NCI-H524 treated with DMSO at 0.1 percent for 48 hours (cell line): ENCODE results near the gene ZER1.
"Not testable (repeated sequence)": the region's sequence is repeated elsewhere in the genome, so short reads cannot be mapped to it uniquely, and the experiment has no call there.

ENCODE experiments used
- DNase-seq: peaks from one replicate; lab custom pipeline; 2025; lab: John Stamatoyannopoulos, UW

Gene ZER1

GRCh38 chr9:128787659-128788058 is 15.9 kb upstream of the ZER1 start:
- no peak for DNase-seq

DNA sequence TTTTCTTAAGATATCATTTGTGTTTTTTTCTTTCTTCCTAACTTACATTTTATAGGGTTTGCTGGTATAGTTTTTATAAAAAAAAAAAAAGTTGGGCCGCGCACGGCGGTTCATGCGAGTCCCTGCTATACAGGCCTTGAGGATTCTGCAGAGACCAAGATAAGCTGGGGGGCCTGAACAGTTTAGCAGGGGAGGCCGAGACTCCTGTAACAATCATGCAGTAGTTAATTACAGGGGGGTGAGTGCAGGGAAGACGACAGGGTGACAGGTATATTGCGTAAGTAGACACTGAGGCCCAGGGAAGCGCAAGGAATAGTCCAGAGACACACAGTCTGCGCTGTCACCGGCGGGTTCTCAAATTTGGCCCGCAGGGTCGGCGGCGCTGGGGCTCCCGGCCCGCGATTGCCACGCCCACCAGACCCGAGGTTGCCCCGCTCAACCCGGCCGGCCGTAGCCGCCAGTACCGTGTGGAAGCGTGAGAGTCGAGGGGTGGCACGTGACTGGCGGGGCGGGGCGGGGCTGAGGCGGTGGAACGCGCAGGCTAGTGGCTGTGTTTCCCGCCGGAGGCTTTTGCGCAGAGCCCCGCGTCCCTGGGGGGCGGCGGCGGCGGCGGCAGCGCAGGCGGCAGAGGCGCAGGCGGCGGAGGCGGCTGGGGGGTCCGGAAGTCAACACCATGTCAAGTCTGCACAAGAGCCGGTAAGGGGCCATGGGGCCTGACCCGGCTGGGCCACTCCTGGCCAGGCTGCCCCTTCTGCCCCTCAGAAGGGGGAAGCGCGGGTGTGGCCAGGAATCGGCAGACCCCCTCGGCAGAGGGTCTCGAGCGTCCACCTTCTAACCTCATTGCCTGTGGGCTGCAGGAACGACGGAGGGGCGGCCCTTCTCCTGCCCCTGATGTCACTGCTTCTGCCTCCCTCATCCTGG is 15.2 kb upstream of the ZER1 start, which contains the start of gene TBC1D13:
Gene TBC1D13 (plus strand): TSS at position 573 of the 921 bp plus-strand sequence. CDS start 101 bp downstream, at position 674.
- peak; percentile 49 for DNase-seq

DNA sequence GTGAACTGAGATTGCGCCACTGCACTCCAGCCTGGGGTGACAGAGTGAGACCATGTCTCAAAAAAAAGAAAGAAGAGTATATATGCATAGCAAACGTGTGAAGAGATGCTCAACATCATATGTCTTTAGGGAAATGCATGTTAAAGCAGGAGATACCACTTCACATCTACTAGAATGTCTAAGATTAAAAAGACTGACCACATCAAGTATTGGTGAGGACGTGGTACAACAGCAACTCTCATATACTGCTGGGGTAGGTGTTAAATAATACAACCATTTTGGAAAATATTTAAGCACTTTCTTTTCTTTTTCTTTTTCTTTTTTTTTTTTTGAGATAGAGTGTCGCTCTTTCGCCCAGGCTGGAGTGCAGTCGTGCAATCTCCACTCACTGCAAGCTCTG is 13.7 kb upstream of the ZER1 start:
- no peak for DNase-seq

DNA sequence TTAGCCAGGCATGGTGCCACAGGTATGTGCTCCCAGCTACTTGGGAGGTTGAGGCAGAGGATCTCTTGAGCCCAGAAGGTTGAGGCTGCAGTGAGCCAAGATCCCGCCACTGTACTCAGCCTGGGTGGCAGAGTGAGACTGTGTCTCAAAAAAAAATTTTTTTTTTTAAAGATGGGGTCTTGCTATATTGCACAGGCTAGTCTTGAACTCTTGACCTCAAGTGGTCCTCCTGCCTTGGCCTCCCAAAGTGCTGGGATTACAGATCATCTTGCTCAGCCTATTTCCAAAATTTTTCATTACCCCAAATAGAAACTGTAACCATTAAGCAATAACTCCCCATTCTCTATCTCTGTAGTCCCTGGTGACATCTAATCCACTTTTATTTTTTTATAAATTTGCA is 10.9 kb upstream of the ZER1 start:
- DNase-seq: no peak

DNA sequence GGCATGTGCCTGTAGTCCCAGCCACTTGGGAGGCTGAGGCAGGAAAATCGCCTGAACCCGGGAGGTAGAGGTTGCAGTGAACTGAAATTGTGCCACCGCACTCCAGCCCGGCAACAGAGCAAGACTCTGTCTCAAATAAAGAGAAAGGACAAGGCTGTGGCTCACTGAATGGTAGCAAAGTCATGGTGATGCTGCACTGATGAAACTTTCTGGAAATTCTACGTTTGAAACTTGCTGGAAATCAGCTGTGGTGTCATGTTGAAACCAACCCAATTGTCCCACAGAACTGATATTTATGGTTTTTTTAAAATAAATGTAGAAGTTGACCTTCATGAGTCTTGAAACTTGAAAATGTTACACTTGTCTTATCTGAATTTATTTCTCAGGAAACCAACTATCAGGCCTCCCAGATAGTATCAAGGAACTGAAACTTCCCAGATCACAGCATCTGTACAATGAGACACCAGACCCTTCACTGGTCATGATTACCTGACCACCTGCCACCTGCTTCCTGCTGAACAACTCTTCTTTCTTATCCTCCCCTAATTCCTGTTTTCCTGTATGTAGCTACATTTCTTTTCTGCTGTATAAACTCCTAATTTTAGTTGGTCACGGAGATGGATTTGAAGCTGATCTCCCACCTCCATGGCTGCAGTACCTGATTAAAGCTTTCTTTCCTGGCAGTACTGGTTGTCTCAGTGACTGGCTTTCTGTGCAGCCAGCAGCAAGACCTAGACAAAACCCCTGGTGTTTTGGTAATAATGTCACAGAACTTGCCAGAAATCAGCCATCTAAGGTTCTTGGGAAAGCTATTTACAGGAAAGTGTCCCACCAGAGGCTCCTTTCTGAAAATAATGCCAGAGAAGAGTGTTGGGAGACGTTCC is 9.7 kb upstream of the ZER1 start:
- no peak for DNase-seq

DNA sequence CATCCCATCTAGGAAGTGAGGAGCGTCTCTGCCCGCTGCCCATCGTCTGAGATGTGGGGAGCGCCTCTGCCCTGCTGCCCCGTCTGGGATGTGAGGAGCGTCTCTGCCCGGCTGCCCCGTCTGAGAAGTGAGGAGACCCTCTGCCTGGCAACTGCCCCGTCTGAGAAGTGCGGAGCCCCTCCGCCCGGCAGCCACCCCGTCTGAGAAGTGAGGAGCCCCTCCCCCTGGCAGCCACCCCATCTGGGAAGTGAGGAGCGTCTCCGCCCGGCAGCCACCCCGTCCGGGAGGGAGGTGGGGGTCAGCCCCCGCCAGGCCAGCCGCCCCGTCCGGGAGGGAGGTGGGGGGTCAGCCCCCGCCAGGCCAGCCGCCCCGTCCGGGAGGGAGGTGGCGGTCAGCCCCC is 8.4 kb upstream of the ZER1 start:
- DNase-seq: not testable (repeated sequence)

- no peak for DNase-seq
These were observed 3.1 kb upstream of the ZER1 start for GRCh38 chr9:128774804-128775203.

DNA sequence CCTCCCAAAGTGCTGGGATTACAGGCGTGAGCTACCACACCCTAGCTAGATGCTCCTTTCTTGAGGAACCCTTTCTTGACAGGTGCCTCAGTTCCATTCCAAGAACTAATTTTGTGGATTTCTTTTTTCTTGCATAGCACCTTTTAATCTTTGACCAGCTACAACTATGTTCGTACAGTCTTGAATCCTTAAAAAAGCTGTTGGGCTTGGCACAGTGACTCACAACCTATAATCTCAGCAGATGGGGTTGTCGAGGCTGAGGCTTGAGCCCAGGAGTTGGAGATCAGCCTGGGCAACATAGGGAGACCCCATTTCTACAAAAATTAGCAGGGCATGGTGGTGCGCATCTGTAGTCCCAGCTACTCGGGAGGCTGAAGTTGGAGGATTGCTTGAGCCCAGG is 1.3 kb upstream of the ZER1 start:
- no peak for DNase-seq

DNA sequence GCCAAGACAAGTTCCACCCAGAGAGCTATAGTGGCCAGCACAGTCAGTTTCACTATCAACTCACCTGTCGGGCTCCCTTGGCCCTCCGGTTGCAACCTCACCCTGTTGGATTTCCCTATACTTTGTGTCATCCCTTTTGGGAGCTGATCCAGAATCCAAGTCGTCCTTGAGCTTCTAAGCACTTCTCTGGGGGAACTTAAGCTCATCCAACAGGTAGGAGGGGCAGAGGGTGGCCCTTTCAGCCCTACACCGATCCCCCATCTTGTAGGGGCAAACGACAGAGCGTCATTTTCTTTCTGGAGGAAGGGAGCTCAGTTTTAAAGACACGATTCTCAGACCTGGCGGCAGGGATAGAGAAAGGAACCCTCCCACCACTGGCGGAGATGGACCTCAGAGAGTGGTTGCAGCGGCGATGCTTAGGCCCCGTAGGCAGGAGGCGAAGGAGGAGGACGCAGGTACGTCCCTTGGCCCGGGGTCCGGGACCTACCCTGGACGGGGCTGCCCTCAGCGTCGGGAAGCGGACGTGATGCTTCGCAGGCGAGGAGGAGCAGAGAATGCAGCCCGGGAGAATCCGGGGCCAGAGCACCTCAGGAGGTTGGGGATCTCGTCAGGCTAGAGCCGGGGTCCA is 519 bp downstream of the ZER1 start:
- DNase-seq: no peak

DNA sequence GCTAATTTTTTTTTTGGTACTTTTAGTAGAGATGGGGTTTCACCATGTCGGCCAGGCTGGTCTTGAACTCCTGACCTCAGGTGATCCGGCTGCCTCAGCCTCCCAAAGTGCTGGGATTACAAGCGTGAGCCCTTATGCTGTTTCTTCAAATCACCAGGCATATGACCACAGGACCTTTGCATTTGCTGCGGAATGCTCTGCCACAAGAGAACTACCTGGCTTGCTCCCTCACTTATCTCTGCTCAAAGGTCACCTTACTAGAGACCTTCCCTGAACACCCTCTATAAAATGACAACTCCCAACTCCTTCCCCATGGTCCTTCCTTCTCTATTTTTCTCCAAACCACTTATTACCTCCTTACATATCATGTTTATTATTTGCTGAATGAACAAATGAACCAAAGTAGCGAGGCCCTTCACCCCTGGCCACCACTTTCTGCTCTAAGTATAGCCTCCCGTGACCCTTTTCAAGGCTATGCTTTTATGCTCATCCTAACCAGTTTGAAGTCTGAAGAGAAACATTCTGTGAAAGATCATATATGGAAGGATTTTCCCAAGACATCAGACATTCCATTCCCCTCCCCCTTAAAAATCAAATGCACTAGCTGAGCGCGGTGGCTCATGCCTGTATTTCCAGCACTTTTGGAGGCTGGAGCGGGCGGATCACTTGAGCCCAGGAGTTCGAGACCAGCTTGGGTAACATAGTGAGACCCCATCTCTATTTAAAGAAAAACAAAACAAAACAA is 1.3 kb downstream of the ZER1 start:
- no peak for DNase-seq

- DNase-seq: no peak
These were observed 3.1 kb downstream of the ZER1 start for GRCh38 chr9:128768606-128769005.

DNA sequence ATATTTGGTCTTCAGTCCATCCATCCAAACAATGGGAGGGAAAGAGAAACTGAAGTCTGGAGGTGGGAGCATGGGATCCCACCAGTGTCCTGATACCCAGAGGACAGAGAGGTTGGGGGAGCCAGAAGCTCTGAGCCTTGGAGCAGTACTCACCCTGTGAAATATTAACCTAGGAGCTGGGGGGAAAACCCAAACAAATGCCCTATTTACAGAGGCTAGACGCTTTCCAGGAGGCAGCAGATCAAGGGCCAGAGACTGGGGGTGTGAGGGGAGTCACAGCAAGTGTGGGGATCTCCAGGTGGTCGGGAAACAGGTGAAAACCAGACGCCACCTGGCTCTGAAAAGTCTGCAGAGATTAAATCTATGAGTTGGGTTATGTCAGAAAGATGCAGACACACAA is 6.2 kb downstream of the ZER1 start:
- no peak for DNase-seq

DNA sequence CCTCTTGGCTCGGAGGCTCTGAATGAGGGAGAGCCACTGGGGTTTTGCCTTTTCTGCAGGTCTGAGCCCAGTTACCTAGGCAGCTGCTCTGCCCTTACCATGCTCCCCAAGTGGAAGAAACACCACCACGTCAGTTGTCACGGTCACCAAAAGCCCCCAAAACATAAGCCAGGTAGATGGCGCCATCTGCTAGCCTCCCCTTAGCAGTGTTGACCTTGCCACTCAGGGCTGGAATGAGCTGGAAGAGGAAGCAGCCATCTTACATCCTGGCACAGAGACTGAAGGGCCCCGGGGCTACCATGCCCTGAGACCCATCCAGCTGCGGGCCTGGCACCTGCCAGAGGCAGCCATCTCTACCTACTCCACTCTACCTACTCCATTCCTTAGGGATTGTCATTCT is 7.4 kb downstream of the ZER1 start:
- no peak for DNase-seq

DNA sequence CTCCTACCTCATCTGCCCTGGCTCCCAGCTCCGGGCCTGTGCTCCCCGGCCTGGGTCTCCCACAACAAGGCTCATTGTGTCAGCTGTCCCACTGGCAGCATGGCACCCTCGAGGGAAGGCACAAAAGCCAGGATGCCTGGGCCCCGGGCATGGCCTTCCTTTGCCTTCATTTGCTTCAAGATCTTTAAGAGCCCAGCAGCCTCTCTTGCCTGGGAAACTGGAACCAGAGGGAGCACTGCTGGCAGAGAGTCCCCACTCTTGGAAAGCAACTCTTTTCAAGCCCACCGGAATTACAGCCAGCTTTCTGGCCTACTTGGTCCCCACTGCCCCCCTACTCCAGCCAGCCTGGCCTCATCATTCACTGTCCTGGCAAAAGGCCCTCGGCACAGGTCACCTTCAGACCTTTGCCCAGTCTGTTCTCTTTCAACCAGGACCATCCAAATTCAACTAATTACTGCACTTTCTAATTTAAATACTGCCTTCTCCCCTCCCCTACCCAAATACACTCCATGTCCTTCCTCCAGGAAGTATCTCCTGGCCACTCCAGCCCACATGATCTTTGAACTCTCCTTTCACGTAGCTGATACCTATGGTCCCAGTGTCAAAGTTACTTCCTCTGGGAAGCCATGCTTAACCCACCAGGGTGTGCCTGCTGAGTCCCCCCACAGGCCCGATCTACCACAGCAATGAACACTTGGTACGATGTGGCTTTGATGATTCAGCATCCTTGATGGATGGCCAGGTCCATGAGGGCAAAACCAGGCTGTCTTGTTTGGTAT is 8.9 kb downstream of the ZER1 start:
- no peak for DNase-seq

GRCh38 chr9:128757602-128758001 is 14.1 kb downstream of the ZER1 start:
- DNase-seq: no peak

DNA sequence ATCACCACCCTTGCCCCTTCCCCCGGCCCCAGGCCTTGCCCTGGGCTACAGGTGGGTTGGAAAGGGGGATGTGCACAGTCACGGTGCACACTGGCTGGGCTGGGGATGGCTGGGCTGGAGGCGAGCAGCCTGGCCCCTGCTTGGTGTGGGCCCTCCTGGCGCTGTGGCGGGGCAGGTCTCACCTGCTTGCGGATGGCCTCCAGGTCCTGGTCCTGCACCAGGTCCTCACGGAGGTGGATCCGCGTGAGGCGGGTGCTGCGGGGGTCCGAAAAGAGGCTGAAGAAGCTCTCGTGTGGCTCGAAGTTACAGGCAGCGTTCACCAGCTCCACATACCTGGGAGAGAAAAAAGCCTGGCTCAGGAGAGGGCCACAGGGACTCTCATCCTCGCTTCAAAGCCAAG is 18.1 kb downstream of the ZER1 start:
- no peak for DNase-seq

DNA sequence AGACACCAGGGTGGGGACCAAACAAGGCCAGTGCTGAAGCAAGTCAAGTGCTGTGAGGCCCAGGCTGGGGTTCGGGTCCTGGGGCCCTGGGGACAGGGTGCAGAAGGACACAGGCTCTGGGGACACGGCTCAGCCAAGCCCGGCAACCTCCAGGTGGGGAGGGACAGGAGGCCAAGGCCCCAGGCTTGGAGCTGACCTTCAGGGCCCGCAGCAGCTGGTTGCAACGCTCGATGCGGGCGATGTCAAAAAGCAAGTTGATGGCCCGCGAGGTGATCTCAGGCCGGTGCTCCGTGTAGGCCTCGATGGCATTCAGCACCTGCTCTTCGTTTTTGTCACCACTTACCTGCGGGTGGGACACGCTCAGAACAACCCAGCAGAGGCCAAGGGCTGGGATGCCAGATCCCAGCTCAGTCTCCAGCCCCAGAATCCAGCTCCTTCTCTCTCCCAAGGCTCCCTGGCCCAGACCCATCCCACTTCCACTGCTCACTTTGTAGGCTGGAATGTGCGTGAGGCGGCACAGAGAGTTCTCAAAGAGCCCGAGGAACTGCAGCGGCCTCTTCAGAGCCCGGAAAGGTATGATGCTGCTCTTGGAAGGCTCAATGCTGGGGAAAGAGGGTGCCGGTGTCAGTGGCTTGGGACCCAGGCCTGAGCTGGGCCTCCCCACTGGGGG is 20.7 kb downstream of the ZER1 start:
- no peak for DNase-seq

DNA sequence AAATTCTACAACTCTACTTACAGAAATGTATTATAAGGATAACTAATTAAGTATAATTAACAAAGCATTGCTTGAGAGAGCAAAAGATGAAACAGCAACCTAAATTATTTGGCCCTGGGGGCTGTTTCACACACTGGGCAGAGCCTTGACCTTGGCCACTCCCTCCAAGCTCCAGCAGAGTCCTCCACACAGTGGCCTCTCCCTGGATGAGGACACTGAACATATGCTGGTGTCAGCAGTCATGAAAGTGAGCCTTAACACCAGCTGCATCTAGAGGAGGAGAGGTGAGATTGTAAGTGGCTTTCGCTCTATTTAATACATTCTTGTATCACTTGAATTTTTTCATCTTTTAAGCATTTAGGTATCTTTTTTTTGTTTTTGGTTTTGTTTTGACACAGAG is 24.5 kb downstream of the ZER1 start:
- DNase-seq: no peak

DNA sequence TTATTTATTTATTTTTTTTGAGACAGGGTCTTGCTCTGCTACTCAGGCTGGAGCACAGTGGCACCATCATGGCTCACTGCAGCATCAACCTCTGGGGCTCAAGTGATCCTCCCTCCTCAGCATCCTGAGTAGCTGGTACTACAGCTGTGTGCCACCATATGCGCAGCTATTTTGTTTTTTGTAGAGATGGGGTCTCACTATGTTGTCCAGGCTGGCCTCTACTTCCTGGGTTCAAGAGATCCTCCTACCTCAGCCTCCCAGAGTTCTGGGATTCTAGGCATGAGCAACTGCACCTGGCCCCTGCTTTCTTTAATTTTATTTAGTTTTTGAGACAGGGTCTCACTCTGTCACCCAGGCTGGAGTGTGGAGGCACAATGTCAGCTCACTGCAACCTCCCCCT is 28.3 kb downstream of the ZER1 start:
- DNase-seq: no peak

DNA sequence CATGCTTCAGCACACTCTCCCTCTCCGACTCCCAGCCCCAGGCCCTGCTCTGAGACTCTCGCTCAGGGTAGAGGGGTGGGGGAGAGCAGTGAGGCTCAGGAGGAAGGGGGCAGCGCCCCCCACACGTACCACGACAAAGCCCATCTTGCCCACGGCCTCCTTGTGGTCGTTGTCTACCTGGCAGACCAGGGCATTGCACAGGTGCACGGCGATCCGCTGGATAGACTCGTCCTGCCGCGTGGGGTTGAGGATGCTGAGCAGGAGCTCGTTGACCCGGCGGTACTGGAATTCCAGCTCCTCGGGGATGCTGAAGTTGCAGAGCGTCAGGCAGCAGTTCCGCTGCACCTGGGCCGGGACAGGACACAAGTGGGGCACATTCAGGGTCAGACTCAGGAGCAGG is 29.3 kb downstream of the ZER1 start:
- no peak for DNase-seq
